UCSD-AML1 (cell line): ENCODE results near the gene ATRNL1.

Source experiments
- DNase-seq: peaks from one replicate; lab custom pipeline; 2025; ENCODE audit not compliant: unreplicated experiment; lab: John Stamatoyannopoulos, UW

The ATRNL1 gene

DNA sequence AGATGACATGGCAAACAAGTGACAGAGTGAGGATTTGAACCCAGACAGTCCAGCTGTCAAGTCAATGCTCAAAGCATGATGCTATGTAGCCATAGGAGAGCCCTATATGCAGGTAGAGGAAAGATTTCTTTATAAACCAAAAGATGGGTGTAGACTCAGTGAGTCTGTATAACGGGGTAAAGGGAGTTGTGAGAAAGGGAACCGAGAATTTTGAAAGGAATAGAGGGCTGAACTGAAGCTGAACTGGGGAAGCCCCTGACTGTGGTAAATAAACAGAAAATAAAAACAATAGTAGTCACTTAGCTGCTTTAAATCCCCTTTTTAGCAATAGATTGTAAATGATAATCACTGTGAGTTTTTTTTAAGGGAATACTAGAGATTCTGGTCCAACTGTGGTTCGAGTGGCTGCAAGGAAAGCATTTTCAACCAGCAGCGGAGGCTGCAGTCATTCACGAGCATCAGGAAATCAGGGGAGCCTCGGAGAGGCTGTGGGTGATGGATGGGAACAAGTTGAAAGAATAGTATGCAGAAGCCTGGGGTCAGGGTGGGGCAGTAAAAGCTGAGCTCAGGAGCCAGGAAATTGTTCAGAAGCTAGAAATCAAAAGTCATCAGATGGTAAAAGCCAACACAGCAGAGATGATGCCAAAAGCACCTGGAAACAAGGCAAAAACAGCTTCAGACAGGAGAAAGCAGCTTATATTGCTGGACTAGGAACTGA lies 786.4 kb downstream of the ATRNL1 start:
- DNase-seq = no peak

DNA sequence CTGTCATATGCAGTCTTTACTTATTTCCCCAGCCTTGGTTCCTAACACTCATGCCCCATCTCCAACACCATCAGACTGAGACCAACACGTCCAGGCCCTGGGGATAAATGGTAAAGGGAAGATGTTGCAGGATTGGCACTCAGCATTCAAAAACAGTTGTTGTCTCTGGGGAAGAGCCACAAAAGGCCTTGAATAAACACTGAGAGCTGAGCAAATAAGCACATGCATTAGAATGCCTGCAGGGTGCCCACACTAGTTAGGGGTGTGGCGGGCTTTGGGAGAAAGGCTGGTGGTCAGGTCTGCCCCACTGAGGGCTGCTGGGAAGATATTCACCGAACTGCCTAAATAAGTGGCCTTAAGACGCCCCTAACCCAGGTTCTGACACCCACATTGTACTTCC lies 788.9 kb downstream of the ATRNL1 start:
- no peak for DNase-seq

DNA sequence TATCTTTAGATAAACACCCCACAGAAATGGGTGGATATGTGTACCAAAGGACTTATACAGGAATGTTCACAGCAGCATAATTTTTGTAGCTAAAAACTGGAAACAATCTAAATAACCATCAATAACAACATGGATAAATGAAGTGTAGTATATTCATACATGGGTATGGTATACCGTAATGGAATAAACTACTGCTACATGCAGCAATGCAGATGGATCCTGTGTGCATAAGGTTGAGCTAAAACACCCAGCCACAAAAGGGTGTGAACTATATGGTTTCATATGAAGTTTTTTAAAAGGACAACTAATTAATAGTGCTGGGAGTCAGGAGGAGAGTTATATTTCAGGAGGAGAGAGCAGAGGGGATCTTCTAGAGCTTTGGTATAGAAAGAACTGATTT lies 790.2 kb downstream of the ATRNL1 start:
- no peak for DNase-seq

DNA sequence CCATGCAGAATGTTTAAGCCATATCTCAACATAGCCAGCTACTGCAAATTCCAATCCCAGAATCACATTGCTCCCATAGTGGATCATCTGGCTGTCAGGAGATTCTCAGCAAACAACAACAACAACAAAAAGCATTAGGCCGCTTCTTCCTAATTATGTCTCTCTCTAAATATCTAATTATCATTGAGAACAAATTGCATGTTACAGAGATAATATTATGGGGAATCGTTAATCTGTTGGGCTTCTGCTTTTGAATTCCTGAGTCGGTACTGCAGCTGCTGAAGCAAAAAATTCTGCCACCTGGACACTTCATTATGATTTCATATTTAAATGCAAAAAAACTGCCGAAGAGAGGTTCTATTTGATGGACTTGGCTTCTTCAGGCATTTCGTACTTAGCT lies 791.2 kb downstream of the ATRNL1 start:
- no peak for DNase-seq

DNA sequence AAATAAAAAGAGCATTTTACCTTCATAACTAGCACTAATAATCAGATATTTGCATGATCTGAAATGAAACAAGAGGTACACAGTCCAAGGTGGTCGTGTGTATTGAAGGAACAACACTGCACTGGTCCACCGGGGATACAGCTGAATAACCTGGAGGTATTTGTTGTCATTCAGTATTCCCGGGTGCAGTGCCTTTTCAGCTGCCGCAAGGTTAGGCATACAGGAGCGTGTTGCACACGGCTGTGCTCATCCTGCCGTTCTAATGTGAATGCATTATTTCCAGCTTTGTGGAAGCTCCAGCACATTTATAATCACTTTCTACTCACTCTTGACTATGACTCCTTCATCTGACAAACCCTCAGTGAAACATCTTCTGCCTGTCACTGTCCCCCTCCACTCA lies 802.0 kb downstream of the ATRNL1 start:
- no peak for DNase-seq

DNA sequence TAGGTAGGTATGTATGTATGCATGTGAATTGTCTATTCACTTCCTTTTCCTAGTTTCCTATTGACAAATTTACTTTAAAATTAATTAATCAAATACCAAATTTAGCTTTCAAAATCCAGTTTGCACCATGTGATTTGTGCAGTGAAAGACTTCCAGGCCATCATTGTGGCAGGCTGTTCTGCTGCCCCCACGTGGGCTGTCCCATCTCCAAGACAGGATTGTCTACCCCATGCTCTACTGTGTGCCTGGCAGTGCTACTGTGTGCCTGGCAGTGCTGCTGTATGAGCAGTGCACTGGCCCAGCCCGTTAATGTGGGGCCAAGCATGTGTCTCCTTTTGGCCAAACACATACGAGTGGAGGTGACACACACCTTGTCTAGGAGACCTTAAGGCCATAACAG lies 805.1 kb downstream of the ATRNL1 start:
- DNase-seq = no peak

DNA sequence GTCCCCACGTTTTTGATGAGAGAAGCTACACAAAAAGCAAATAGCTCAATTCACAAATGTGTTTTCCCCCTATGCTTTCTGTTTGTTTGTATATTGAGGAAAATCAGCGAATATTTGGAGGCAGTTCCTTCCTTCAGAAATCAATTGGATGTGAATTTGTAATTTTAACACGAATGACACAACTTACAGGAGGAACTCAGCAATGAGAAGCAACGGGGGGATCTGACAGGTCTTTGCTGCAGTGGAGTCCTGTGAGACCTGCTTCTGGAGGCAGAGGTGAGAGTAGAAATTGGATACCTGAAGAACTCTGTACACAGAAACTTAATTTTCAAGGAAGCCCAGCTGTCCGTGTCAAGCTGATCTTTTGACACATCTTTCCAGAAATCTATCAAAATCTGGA lies 809.4 kb downstream of the ATRNL1 start:
- no peak for DNase-seq

DNA sequence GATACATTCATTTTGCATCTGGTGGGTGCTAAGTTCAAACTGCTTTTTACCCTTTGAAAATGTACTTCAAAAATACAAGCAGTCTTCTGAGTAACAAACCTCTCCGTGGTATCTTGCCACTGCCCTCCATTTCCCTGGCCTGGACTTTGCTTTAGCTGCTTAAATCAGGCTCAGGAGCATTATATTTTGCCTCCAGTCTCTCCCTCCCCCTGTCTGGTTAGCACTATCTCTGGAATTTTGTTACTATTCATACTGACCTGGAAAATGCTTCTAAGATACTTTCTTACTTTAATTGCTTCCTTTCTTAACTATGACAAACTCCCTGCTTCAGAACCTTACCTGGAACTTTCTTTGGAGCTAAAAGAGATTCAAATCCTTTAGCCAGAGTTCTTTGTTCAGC lies 810.0 kb downstream of the ATRNL1 start:
- DNase-seq = no peak

DNA sequence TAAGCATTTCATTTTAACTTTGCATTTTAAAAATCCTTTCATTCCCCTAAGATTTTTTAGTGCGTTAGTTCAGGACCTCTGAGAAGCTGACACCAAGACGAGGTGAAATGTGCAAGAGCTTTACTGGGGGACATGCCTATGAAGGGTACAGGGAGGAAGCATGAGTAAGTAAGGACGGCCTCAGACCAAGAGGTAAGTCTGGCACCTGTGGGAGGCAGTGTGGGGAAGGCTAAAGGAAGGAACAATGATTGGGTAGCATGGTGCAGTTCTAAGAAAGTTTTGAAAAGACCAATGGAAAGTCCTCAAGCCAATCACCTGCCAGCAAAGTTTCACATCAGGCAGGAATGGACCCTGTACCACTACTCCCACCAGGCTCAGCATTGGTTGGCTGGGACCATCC lies 810.7 kb downstream of the ATRNL1 start:
- DNase-seq = no peak

DNA sequence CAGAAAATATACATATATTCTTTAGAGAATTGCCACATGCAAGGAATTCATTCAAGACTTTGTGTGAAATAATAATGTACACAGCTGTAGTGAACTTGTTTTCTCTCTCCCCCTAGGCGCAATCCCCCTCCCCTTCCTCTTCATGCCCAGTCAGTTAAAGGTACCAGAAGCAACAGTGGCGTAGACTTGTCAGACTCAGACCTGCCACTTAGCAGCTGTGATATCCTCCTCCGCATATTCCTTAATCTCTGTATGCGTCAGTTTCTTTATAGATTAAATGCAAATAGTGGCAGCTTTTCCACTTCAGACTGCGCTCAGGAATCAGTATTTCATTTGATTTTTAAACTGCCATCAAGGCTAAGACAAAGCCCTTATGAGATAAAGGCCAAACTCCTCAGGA lies 815.9 kb downstream of the ATRNL1 start:
- DNase-seq = no peak

DNA sequence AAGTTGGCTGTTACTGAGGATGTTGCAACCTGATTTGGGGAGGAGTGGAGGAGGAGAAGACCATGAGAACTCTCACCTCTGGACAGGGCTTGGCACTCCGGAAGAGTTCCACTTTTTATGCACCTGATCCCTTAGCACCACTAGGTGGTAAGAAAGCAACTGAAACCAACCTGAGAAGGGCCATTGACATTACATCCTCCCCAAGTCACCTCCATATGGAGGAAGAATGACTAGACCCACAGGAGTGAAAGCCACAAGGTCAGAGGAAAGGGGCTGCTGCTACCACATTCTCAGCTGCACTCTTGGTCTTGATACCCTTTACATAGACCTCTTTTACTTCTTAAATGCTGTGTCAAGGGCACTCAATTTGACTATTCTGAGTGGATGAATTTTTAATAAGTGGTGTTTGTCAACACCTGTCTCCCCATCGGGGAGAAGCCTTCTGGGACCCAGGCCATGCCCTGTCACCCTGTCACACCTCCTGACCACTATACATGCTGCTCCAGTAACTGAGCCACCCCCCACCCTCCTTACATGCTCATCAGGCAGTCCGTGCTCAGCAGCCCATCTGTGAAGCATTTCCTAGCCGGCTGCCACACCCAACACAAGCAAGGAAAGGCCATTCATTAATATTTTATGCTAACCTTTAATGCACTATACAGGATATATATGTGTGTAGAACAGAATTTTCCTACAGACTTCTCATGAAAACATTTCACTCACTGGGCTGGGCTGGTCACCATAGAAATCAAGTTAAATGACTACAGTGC lies 817.0 kb downstream of the ATRNL1 start:
- DNase-seq = no peak

DNA sequence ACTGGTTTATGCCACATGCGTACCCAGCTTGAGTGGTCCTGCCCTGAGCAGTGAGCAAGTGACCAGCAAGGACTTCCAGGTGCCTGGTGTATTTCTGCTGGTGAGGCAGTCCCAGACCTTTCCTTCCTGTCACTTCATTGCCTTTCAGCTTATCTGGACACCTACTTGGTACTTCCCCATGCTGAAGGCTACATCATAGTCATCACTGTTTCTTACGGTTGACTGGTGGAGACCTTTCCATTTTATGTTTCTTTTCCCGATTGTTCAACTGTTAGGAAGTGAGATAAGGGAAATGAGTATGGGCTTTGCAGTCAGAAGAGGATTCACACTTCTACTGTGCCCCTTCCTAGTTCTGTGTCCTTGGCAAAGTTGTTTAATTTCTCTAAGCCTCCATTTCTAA lies 821.3 kb downstream of the ATRNL1 start:
- no peak for DNase-seq

DNA sequence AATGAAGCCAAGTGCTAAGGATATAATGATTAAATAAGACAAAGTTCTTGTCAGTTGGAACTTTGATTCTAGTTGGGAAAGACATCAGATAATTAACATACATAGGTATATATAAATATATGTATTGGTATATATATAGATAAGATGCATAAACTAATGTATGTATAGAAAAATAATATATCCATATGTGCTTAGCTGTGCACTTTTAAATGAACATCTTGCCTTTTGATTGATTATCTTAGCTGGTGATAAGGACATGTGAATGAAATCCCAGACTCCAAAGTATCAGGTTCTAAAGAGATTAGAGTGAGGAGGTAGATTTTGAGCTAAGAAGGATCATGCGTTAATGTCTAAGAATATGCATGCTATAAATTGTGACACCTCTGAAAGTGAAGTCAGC lies 822.3 kb downstream of the ATRNL1 start:
- no peak for DNase-seq

DNA sequence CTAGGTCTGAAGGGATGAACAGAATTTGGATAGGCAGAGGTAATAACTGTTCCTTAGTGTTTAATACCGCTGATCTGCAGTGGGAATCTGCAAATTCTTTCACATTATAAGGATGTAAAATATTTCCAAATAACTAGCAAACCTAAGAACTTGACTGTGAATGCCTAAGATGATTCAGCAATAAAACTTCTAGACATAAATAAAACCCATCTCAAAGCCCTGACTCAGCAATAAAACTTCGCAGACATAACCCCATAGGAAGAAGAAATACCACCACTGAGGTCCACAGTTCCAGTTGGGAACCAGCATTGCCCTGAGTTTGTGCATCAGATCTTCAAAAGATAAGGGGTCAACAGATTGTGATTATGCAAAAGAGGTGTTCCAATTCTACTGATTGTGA lies 825.6 kb downstream of the ATRNL1 start:
- DNase-seq = no peak

DNA sequence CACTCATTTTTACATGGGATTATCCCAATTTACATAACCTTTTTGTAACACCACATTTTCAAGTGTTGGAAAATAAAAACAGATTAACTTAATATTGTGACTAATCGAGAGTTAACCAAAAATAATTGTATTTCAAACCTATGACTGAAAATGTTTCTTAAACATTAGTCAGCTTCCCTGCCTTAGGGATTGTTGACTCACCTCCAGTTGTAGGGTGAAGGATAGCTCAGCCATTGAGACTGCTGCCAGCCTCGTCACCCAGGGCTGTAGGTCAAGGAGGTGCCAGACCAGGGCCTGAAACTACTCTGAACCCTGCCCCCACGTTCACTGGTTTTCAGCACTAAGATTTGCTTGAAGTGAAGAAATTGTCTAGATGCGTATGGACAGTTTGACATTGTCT lies 828.6 kb downstream of the ATRNL1 start:
- no peak for DNase-seq

DNA sequence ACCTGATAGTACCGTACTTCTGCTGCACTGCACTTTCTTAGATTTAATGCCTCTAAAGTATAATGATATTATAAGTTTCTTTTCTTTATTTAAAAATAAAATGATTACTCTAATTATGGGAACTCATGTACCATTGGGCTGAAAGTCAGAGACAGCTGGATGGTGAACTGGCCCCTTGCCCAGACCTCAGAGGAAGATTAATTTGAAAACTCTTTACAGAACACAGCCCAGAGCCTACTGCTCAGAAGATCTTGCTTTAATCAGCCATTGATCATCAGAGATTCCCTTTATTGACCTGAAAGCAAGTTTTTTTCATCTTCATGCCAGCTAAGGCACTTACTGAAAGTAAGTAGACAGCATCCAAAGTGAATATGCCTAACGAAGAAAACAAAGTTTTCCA lies 838.1 kb downstream of the ATRNL1 start:
- DNase-seq = no peak

DNA sequence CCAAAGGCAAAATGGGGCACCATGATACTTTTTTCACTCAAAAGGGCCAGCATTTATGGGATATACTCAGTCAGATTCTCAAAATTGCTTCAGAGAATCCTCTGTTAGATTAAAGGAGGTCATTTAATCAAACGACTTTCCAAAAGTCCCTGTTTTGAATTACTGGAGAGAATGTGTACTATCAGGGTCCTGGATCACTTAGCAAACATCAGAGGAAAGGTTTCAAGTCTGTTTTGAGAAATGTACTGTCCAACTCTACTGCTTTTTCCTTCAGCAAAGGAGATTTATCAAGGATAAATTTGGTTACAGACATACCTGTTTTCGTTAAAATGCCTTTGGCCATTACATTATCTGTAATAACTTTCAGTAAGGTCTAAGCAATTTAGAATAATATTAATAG lies 838.9 kb downstream of the ATRNL1 start:
- DNase-seq = no peak

DNA sequence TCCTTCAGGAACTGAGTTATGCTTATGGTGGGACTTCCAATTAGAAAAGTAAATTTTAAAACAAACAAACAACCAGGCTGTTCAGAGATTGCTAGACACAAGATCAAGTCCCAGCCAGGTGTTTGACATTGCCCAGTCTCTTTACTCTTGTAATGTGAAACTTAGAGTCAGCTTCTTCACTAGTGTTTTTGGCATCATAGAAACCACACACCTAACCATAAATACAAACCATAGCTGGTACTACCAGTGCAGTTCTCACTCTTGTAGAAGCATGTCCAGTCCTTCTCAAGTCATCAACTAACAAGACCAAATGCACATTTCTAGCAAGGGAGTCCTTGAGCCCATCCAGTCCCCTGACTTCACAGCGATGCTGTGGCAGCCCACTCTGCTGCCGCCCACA lies 839.9 kb downstream of the ATRNL1 start:
- DNase-seq = no peak

DNA sequence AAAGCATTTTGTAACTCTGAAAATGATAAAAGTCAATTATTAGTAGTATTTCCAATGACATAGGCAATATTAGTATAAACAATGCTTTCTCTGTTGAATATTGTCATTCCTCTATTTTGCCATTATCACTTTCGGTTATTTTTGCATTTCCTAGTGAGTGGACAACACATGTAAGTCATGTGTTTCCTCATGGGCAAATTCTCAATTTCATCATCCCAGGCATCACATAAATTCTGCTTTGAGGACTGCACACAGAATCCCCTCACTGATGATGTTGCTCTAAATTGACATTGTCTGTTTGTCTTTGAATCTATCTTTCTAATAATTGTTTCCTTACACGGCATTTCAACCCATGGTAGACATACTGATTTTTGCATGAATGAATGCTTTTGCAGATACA lies 842.6 kb downstream of the ATRNL1 start:
- DNase-seq = no peak

DNA sequence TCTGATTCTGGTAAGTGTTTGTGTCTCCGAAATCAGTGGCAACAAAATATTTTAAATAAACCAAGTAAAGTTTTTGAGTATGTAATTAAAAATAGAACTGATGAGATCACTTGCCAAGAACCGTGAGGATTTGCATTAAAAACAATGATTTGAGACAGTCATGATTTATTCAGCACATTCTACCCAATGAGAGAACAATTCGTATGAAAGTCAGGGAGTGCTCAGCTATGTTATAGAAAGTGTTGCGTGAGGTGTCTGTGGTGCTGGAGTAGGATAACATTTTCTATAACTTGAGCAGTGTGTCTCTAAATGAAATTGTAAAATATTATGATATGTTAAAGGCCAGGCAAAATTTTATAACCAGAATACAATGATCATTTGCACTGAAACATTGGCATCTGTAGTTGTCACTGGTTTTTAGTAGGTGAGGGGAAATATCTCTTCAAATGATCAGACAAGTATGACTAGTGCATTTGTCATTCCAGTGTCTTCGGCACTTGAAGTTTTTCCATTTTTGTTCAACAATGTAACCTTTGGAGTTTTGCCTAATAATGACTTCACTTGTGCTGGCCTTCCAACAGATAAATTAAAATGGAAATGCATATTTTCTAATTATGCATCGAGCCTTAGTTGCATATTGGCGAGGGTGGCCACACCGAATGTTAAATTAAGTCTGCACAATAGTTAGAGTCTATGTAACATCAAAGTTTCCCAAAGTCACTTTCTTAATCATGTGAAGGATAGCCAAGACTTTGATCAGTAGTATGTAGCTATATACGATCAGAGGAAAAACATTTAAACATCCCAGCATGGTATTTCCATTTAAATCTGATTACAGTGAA lies 844.0 kb downstream of the ATRNL1 start:
- no peak for DNase-seq

DNA sequence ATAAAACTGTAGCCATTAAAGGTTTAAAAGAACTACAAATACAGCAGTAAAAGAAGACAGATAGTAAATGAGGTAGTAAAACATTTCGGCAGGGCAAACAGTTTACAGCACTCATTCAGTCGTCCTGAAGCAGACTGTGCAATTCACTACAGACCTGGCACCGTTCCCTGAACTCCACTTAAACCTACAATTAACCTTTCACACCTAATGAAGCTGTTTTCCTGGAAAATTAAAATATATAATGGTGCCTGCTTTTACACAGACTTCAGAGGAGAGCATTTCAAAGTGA lies 844.5 kb downstream of the ATRNL1 start:
- DNase-seq = no peak
